KMS-11 (cell line): ENCODE measurements around the gene MAP3K7CL.

Source experiments
- H2AFZ ChIP-seq: fragments of 200-600 bp; sonication (generic); 2 replicates; pipeline ENCODE4 v1.6.1; 2016; ENCODE audit warnings: antibody characterized with exemption, mixed run types, low read depth
- H3K27ac ChIP-seq: fragments of 200-600 bp; sonication (generic); 2 replicates; pipeline ENCODE4 v1.6.1; 2016; ENCODE audit warnings: mild to moderate bottlenecking, mixed run types
- H3K27me3 ChIP-seq: fragments of 200-600 bp; sonication (generic); 2 replicates; pipeline ENCODE4 v1.6.1; 2017; ENCODE audit warnings: mild to moderate bottlenecking, low read depth, mixed run types, moderate library complexity; ENCODE audit not compliant: insufficient read depth
- H3K36me3 ChIP-seq: fragments of 200-600 bp; sonication (generic); 2 replicates; pipeline ENCODE4 v1.6.1; 2017; ENCODE audit warnings: mild to moderate bottlenecking, mixed run types; ENCODE audit not compliant: insufficient read depth
- H3K4me1 ChIP-seq: fragments of 200-600 bp; sonication (generic); 2 replicates; pipeline ENCODE4 v1.6.1; 2016; ENCODE audit warnings: mild to moderate bottlenecking, low read depth, mixed run types; ENCODE audit not compliant: poor library complexity, severe bottlenecking
- H3K4me2 ChIP-seq: fragments of 200-600 bp; sonication (generic); 2 replicates; pipeline ENCODE4 v1.7.0; 2016; ENCODE audit warnings: mild to moderate bottlenecking, mixed run types
- H3K4me3 ChIP-seq: fragments of 200-600 bp; sonication (generic); IDR thresholded peaks from 2 replicates; pipeline ENCODE4 v1.6.1; 2017; ENCODE audit warnings: low read depth, low read length, mixed read lengths; ENCODE audit not compliant: insufficient read depth
- H3K79me2 ChIP-seq: fragments of 200-600 bp; sonication (generic); 2 replicates; pipeline ENCODE4 v1.6.1; 2016; ENCODE audit warnings: low read depth, mixed run types; ENCODE audit not compliant: insufficient read depth
- H3K9ac ChIP-seq: fragments of 200-600 bp; sonication (generic); 2 replicates; pipeline ENCODE4 v1.6.1; 2016; ENCODE audit warnings: mild to moderate bottlenecking, mixed run types
- H4K20me1 ChIP-seq: fragments of 200-600 bp; sonication (generic); 2 replicates; pipeline ENCODE4 v1.6.1; 2016; ENCODE audit warnings: mild to moderate bottlenecking, mixed run types; ENCODE audit not compliant: insufficient read depth
- TF ChIP-seq, protein P1 (sequence below): fragments of 200-600 bp; sonication (generic); conservative IDR thresholded peaks from 2 replicates; pipeline ENCODE4 v1.6.1; 2017; ENCODE audit warnings: low read depth, mild to moderate bottlenecking, antibody characterized with exemption, low read length, moderate library complexity, mixed read lengths

The MAP3K7CL gene

DNA sequence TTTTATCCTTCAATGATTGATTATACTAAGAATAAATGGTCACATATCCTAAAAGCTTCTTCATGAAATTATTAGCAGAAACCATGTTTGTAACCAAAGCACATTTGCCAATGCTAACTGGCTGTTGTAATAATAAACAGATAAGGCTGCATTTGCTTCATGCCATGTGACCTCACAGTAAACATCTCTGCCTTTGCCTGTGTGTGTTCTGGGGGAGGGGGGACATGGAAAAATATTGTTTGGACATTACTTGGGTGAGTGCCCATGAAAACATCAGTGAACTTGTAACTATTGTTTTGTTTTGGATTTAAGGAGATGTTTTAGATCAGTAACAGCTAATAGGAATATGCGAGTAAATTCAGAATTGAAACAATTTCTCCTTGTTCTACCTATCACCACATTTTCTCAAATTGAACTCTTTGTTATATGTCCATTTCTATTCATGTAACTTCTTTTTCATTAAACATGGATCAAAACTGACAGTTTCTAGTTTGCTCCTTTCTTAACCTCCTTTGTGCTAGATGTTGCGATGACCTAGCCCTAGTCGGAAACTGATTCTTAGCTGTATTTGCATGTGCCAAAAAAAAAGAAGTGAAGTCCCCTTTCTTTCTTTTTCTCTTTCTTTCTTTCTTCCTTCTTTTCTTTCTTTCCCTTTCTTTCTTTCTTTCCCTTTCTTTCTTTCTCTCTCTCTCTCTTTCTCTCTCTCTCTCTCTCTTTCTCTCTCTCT, 45.1 kb downstream of the MAP3K7CL start:
- Histone ChIP-seq H3K27me3 (no peaks in the 10 kb centered on the region), H4K20me1 (no peaks in the 10 kb centered on the region), H3K4me2 (no peak overlapping the region), H3K4me3 (no peak overlapping the region), H2AFZ (no peak overlapping the region), H3K9ac (no peak overlapping the region), H3K4me1 (peaks cover 2% of the 10 kb centered on the region), H3K79me2 (no peaks in the 10 kb centered on the region), H3K27ac (no peak overlapping the region), H3K36me3 (no peaks in the 10 kb centered on the region)
- TF ChIP-seq, protein P1, sequence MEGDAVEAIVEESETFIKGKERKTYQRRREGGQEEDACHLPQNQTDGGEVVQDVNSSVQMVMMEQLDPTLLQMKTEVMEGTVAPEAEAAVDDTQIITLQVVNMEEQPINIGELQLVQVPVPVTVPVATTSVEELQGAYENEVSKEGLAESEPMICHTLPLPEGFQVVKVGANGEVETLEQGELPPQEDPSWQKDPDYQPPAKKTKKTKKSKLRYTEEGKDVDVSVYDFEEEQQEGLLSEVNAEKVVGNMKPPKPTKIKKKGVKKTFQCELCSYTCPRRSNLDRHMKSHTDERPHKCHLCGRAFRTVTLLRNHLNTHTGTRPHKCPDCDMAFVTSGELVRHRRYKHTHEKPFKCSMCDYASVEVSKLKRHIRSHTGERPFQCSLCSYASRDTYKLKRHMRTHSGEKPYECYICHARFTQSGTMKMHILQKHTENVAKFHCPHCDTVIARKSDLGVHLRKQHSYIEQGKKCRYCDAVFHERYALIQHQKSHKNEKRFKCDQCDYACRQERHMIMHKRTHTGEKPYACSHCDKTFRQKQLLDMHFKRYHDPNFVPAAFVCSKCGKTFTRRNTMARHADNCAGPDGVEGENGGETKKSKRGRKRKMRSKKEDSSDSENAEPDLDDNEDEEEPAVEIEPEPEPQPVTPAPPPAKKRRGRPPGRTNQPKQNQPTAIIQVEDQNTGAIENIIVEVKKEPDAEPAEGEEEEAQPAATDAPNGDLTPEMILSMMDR: no peak

DNA sequence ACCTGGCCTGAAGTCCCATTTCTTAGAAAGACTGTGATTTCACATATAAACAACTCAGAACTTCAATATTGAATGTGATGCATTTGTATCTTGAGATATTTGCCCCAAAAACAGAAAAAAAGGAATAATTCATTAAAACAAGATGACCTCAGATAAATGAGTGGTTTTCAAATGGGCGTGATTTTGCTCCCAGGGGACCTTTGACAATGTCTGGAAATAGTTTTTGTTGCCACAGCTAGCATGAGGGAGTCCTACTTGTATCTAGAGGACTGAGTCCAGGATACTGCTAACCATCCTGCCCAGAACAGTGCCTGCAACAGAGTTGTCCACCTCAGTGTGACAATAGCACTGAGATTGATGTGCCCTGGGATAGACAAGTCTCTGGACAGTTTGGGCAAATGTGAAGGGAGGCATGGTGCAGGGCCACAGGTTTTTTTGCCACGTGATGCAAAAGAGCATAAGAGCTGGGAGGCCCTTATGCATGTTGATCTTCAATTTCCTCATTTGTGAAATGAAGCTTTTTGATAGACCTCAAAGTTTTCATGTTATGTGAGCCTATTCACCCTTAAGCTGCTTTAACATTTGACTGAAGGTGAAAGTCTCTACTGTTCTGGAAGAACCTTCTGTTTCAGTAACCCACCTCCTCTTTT, 46.2 kb downstream of the MAP3K7CL start:
- no peak overlapping the region for H2AFZ ChIP-seq
- H3K4me2 ChIP-seq: no peak overlapping the region
- H3K79me2 ChIP-seq: no peaks in the 10 kb centered on the region
- no peak overlapping the region for H3K4me3 ChIP-seq
- no peaks in the 10 kb centered on the region for H3K27me3 ChIP-seq
- H3K4me1 ChIP-seq: no peaks in the 10 kb centered on the region
- H4K20me1 ChIP-seq: no peaks in the 10 kb centered on the region
- H3K9ac ChIP-seq: no peak overlapping the region
- no peaks in the 10 kb centered on the region for H3K36me3 ChIP-seq
- no peak overlapping the region for H3K27ac ChIP-seq
- TF ChIP-seq, protein P1: no peak

DNA sequence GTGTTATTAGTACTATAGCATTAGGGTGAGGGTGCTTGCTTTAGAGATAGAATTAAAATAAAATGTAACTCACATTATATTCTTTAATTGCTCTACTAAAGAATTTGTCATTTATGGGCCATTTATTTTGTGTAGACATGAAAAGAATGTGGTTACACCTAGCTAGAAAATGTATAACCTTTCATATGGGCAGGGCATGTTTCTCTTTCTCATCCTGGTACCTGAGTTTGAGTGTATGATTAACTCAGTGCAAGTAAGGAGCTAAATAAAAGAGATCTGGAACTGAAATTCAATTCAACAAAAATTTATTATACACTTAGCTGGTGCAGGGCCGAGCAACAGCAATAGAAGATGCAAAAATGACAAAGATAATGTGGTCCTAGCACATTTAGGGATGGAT, 47.4 kb downstream of the MAP3K7CL start:
- Histone ChIP-seq H3K79me2 (no peaks in the 10 kb centered on the region), H2AFZ (no peak overlapping the region), H4K20me1 (no peaks in the 10 kb centered on the region), H3K4me2 (no peak overlapping the region), H3K4me1 (no peaks in the 10 kb centered on the region), H3K4me3 (no peak overlapping the region), H3K27ac (no peak overlapping the region), H3K9ac (no peak overlapping the region), H3K36me3 (no peaks in the 10 kb centered on the region), H3K27me3 (no peaks in the 10 kb centered on the region)
- TF ChIP-seq, protein P1: no peak

DNA sequence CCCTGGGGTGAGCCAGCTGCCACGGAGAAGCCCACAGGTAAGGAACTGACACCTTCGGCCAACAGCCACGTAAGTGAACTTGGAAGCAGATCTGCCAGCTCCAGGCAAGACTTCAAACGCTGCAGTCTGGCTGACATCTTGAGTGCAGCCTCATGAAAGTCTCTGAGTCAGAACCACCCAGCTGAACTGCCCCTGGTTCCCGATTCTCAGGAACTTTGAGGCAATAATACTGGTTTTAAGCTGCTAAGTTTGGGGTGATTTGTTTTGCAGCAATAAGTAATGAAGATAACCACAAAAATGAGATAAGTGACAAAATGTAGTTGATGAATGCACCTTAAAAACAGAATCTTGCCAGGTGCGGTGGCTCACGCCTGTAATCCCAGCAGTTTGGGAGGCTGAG, 48.5 kb downstream of the MAP3K7CL start:
- Histone ChIP-seq H3K27me3 (no peaks in the 10 kb centered on the region), H3K4me2 (no peak overlapping the region), H3K27ac (no peak overlapping the region), H4K20me1 (no peaks in the 10 kb centered on the region), H3K79me2 (no peaks in the 10 kb centered on the region), H2AFZ (no peak overlapping the region), H3K9ac (no peak overlapping the region), H3K4me1 (no peaks in the 10 kb centered on the region), H3K4me3 (no peak overlapping the region), H3K36me3 (no peaks in the 10 kb centered on the region)
- TF ChIP-seq, protein P1: no peak
